C4-2B (cell line): Measurements from ENCODE around the gene ATRNL1.

Source experiments
- ZFX ChIP-seq: fragments of 450-650 bp; IDR thresholded peaks from 2 replicates; pipeline ENCODE4 v1.6.1; 2017
- TF ChIP-seq, protein P1 (sequence below): fragments of 450-650 bp; conservative IDR thresholded peaks from 2 replicates; pipeline ENCODE4 v1.5.1; 2017; ENCODE audit warnings: mild to moderate bottlenecking

DNA sequence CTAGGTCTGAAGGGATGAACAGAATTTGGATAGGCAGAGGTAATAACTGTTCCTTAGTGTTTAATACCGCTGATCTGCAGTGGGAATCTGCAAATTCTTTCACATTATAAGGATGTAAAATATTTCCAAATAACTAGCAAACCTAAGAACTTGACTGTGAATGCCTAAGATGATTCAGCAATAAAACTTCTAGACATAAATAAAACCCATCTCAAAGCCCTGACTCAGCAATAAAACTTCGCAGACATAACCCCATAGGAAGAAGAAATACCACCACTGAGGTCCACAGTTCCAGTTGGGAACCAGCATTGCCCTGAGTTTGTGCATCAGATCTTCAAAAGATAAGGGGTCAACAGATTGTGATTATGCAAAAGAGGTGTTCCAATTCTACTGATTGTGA is 825.6 kb downstream of the ATRNL1 start:
- TF ChIP-seq, protein P1, sequence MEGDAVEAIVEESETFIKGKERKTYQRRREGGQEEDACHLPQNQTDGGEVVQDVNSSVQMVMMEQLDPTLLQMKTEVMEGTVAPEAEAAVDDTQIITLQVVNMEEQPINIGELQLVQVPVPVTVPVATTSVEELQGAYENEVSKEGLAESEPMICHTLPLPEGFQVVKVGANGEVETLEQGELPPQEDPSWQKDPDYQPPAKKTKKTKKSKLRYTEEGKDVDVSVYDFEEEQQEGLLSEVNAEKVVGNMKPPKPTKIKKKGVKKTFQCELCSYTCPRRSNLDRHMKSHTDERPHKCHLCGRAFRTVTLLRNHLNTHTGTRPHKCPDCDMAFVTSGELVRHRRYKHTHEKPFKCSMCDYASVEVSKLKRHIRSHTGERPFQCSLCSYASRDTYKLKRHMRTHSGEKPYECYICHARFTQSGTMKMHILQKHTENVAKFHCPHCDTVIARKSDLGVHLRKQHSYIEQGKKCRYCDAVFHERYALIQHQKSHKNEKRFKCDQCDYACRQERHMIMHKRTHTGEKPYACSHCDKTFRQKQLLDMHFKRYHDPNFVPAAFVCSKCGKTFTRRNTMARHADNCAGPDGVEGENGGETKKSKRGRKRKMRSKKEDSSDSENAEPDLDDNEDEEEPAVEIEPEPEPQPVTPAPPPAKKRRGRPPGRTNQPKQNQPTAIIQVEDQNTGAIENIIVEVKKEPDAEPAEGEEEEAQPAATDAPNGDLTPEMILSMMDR: no peak
- TF ChIP-seq ZFX: no peak
